HCT116 (cell line): ENCODE results near the gene MTF2. TPM values are rescaled to one million over a fixed set of nuclear protein-coding genes. Genes with fewer than 3 reads are reported as not detected.

Source experiments
- ATAC-seq: fragments of 200-7000 bp; cut with Tn5 transposase; 2 replicates; pipeline ENCODE4 v1.9.1; 2020; ENCODE audit warnings: mild to moderate bottlenecking, moderate library complexity
- BruUV-seq: library from RNA; stranded (reverse); fragments of 400-500 nt; replicated peaks from 2 replicates; lab custom pipeline; 2021; lab: Mats Ljungman, UMichigan
- CTCF ChIA-PET: fragments of 300-600 bp; sonication (Branson Sonifier 250); formaldehyde crosslinking; loops from one replicate; lab custom pipeline; 2021; ENCODE audit warnings: antibody characterized with exemption; lab: Charles Lee
- POLR2A ChIA-PET: fragments of 300-600, 350-600 bp; sonication (Branson Sonifier 250); formaldehyde crosslinking; loops from one replicate; lab custom pipeline; 2021; ENCODE audit warnings: antibody characterized with exemption; lab: Charles Lee
- RAD21 ChIA-PET, 2 experiments: fragments of 300-600 bp; sonication (Branson Sonifier 250); formaldehyde crosslinking; loops; one replicate each; lab custom pipeline; 2023; ENCODE audit warnings: low total read pairs in 2 of 2; ENCODE audit not compliant: uncharacterized antibody in 2 of 2, unreplicated experiment in 2 of 2, low non-redundant PET in 1 of 2; lab: Charles Lee
- DNase-seq: peaks from one replicate; pipeline ENCODE4 v3.0.0-alpha.2; 2010; ENCODE audit warnings: low read depth, low spot score
- H2AFZ ChIP-seq: fragments of 200-600 bp; shearing (Covaris generic), sonication (generic); 2 replicates; pipeline ENCODE4 v1.6.1; 2017; ENCODE audit warnings: low read depth, mixed run types, mixed read lengths, antibody characterized with exemption, low read length; ENCODE audit not compliant: poor library complexity, severe bottlenecking
- H3K27ac ChIP-seq: 2 replicates; pipeline ENCODE4 v1.5.1; 2012; ENCODE audit warnings: low read depth, low read length
- H3K27me3 ChIP-seq: fragments of 200-600 bp; sonication (generic); 2 replicates; pipeline ENCODE4 v1.6.1; 2016; ENCODE audit warnings: mixed run types, low read length, mixed read lengths; ENCODE audit not compliant: insufficient read depth
- H3K36me3 ChIP-seq, 2 experiments: fragments of 200-500 bp in 1 of 2; fragments of 200-600 bp in 1 of 2; sonication (Bioruptor generic) in 1 of 2; sonication (generic) in 1 of 2; 2 replicates each; pipeline versions ENCODE4 v1.5.1 to v1.6.1; 2014 to 2016; ENCODE audit warnings: low read length in 2 of 2, inconsistent platforms in 1 of 2, mixed read lengths in 1 of 2, mixed run types in 1 of 2; ENCODE audit not compliant: insufficient read depth in 2 of 2, control insufficient read depth in 1 of 2
- H3K4me1 ChIP-seq, 2 experiments: fragments of 200-600 bp in 1 of 2; sonication (generic) in 1 of 2; 2 replicates each; pipeline versions ENCODE4 v1.5.1 to v1.6.1; 2012 to 2017; ENCODE audit warnings: low read length in 2 of 2, inconsistent platforms in 1 of 2, mild to moderate bottlenecking in 1 of 2, mixed read lengths in 1 of 2, mixed run types in 1 of 2, moderate library complexity in 1 of 2; ENCODE audit not compliant: insufficient read depth in 2 of 2, control insufficient read depth in 1 of 2
- H3K4me2 ChIP-seq: fragments of 200-600 bp; sonication (generic); 2 replicates; pipeline ENCODE4 v1.6.1; 2017; ENCODE audit warnings: mixed run types, low read length, mixed read lengths
- H3K4me3 ChIP-seq, 2 experiments: fragments of 200-600 bp in 1 of 2; sonication (generic) in 1 of 2; replicated peaks in 1 of 2; 2 replicates each; pipeline ENCODE4 v1.5.1; 2011 to 2016; ENCODE audit warnings: low read length in 2 of 2, control low read depth in 1 of 2, low read depth in 1 of 2, mild to moderate bottlenecking in 1 of 2, mixed read lengths in 1 of 2, mixed run types in 1 of 2
- H3K79me2 ChIP-seq: fragments of 200-600 bp; sonication (generic); 2 replicates; pipeline ENCODE4 v1.6.1; 2017; ENCODE audit warnings: mild to moderate bottlenecking, mixed run types, low read length, moderate library complexity, mixed read lengths; ENCODE audit not compliant: insufficient read depth
- H3K9ac ChIP-seq: fragments of 200-600 bp; sonication (generic); 2 replicates; pipeline ENCODE4 v1.6.1; 2016; ENCODE audit warnings: low read length, mixed read lengths
- H3K9me2 ChIP-seq: fragments of 200-600 bp; sonication (generic), shearing (Covaris generic); 2 replicates; pipeline ENCODE4 v1.6.1; 2017; ENCODE audit warnings: mixed run types, mild to moderate bottlenecking, moderate library complexity; ENCODE audit not compliant: insufficient read depth
- H3K9me3 ChIP-seq, 2 experiments: fragments of 200-500 bp in 1 of 2; fragments of 200-600 bp in 1 of 2; sonication (Bioruptor generic) in 1 of 2; sonication (generic) in 1 of 2; 2 replicates each; pipeline ENCODE4 v1.6.1; 2014 to 2017; ENCODE audit warnings: low read length in 2 of 2, mixed read lengths in 2 of 2, inconsistent platforms in 1 of 2, low read depth in 1 of 2, mild to moderate bottlenecking in 1 of 2, mixed run types in 1 of 2, moderate library complexity in 1 of 2; ENCODE audit not compliant: control insufficient read depth in 1 of 2, insufficient read depth in 1 of 2
- H4K20me1 ChIP-seq: fragments of 200-600 bp; sonication (generic), shearing (Covaris generic); 2 replicates; pipeline ENCODE4 v1.6.1; 2017; ENCODE audit warnings: mixed run types, mild to moderate bottlenecking, moderate library complexity; ENCODE audit not compliant: insufficient read depth
- EGR1 ChIP-seq: IDR thresholded peaks from 2 replicates; pipeline ENCODE4 v1.6.1; 2012; ENCODE audit warnings: low read depth
- ELF1 ChIP-seq: IDR thresholded peaks from 2 replicates; pipeline ENCODE4 v1.6.1; 2012; ENCODE audit warnings: low read depth, borderline replicate concordance
- EZH2 ChIP-seq: fragments of 200-600 bp; sonication (generic); IDR thresholded peaks from 2 replicates; pipeline ENCODE4 v1.6.1; 2017; ENCODE audit warnings: antibody characterized with exemption, mixed run types
- FOSL1 ChIP-seq: IDR thresholded peaks from 2 replicates; pipeline ENCODE4 v1.6.1; 2012; ENCODE audit warnings: low read depth
- SP1 ChIP-seq: IDR thresholded peaks from 2 replicates; pipeline ENCODE4 v1.6.1; 2012; ENCODE audit warnings: low read depth
- TCF7L2 ChIP-seq: IDR thresholded peaks from 2 replicates; pipeline ENCODE4 v1.7.0; 2011; ENCODE audit warnings: borderline replicate concordance, inconsistent platforms; ENCODE audit not compliant: insufficient read depth, insufficient read length; ENCODE audit errors: extremely low read depth
- ZFX ChIP-seq: fragments of 450-650 bp; IDR thresholded peaks from 2 replicates; pipeline ENCODE4 v1.6.1; 2017
- ZNF274 ChIP-seq: fragments of 200-500 bp; sonication (Bioruptor generic); IDR thresholded peaks from 2 replicates; pipeline ENCODE4 v1.6.1; 2014; ENCODE audit warnings: mild to moderate bottlenecking, low read depth, low read length, inconsistent platforms
- intact Hi-C: fragments of 100-400 bp; cut with micrococcal nuclease; formaldehyde crosslinking; loops from 2 replicates; pipeline ENCODE4 v1.10.0; 2022
- total RNA-seq: library from RNA; stranded (reverse); gene quantifications from one replicate; pipeline ENCODE4 v1.2.1, GENCODE V29; 2021; ENCODE audit not compliant: unreplicated experiment
- TF ChIP-seq, protein P1 (sequence below), 3 experiments: fragments of 200-600 bp in 1 of 3; sonication (generic) in 1 of 3; IDR thresholded peaks in 2 of 3; conservative IDR thresholded peaks in 1 of 3; 2 replicates each; pipeline ENCODE4 v1.5.1; 2012 to 2017; ENCODE audit warnings: low read depth in 2 of 3, low read length in 2 of 3, antibody characterized with exemption in 1 of 3, borderline replicate concordance in 1 of 3, control low read depth in 1 of 3, mild to moderate bottlenecking in 1 of 3, mixed read lengths in 1 of 3, mixed run types in 1 of 3, moderate library complexity in 1 of 3; ENCODE audit not compliant: insufficient read depth in 1 of 3
- TF ChIP-seq, protein P2 (sequence below): IDR thresholded peaks from 2 replicates; pipeline ENCODE4 v1.6.1; 2012
- TF ChIP-seq, protein P3 (sequence below): IDR thresholded peaks from 2 replicates; pipeline ENCODE4 v1.6.1; 2012

The MTF2 gene
- total RNA-seq, 1 experiment from 2014 or later, result 45.5 TPM

DNA sequence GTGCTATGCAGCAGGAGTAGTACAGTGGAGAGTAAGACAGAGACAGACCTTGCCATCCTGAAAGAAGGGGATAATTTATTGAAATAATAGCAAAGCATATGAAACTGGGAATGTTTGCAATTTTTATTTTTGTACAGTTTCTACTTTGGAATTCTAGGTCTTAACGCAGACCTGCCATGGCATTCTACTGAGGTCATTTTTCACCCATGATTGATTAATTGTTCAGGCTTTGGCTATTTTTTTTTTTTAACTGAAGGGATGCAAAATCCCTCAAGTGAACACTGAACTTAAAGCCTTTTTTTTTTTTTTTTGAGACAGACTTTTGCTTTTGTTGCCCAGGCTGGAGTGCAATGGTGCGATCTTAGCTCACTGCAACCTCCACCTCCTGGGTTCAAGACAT is 27.1 kb downstream of the MTF2 start:
- H3K27ac ChIP-seq, result no peak overlapping the region
- peaks cover 21% of the 10 kb centered on the region; the same call in 1 of the 2 replicates for H4K20me1 ChIP-seq
- intact Hi-C loops, result no loop called here
- H3K4me2 ChIP-seq, result no peak overlapping the region
- H3K9ac ChIP-seq, result no peak overlapping the region
- ChIA-PET CTCF (no interaction called here), RAD21 (no interaction called here), POLR2A (no interaction called here)
- peaks cover 4 to 16% of the 10 kb centered on the region in 2 experiments; a peak in 3 of 4 replicates for H3K36me3 ChIP-seq
- BruUV-seq, result no TSS peak
- peaks cover 8 to 11% of the 10 kb centered on the region in 2 experiments; a peak in 3 of 4 replicates for H3K9me3 ChIP-seq
- peaks cover 98% of the 10 kb centered on the region for H3K79me2 ChIP-seq
- no peak for TF ChIP-seq FOSL1
- TF ChIP-seq, protein P1, sequence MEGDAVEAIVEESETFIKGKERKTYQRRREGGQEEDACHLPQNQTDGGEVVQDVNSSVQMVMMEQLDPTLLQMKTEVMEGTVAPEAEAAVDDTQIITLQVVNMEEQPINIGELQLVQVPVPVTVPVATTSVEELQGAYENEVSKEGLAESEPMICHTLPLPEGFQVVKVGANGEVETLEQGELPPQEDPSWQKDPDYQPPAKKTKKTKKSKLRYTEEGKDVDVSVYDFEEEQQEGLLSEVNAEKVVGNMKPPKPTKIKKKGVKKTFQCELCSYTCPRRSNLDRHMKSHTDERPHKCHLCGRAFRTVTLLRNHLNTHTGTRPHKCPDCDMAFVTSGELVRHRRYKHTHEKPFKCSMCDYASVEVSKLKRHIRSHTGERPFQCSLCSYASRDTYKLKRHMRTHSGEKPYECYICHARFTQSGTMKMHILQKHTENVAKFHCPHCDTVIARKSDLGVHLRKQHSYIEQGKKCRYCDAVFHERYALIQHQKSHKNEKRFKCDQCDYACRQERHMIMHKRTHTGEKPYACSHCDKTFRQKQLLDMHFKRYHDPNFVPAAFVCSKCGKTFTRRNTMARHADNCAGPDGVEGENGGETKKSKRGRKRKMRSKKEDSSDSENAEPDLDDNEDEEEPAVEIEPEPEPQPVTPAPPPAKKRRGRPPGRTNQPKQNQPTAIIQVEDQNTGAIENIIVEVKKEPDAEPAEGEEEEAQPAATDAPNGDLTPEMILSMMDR (IDR thresholded peaks at IDR 0.05 in 2 of 3, conservative IDR thresholded peaks at IDR 0.05 in 1 of 3; ENCODE audit: borderline replicate concordance in 1 of 3, insufficient read depth in 1 of 3, low read depth in 2 of 3, low read length in 2 of 3), result no peak
- no peak for TF ChIP-seq EZH2
- TF ChIP-seq ZFX, result no peak
- TF ChIP-seq, protein P2, sequence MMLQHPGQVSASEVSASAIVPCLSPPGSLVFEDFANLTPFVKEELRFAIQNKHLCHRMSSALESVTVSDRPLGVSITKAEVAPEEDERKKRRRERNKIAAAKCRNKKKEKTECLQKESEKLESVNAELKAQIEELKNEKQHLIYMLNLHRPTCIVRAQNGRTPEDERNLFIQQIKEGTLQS, result no peak
- TF ChIP-seq TCF7L2, result no peak
- DNase-seq (no peak), ATAC-seq (no peak)
- no peaks in the 10 kb centered on the region for H3K27me3 ChIP-seq
- no peaks in the 10 kb centered on the region for H3K9me2 ChIP-seq
- no peaks in the 10 kb centered on the region for H3K4me1 ChIP-seq
- no peak overlapping the region for H2AFZ ChIP-seq
- no peak overlapping the region for H3K4me3 ChIP-seq

DNA sequence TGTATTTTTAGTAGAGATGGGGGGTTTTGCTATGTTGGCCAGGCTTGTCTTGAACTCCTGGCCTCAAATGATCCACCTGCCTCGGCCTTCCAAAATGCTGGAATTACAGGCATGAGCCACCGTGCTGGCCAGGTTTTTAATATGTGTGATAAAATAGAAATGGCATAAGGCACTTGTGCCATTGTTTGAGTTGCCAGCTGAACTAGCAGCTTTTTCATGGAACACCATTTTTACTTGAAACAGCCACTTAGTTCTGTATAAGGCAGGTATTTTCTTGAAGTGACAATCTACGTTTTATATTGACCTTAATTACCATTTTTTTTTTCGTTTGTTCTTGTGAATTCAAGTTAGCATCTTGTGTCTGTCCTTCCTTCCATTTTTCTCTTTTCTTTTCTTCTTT is 28.3 kb downstream of the MTF2 start:
- H3K36me3 ChIP-seq, result peaks cover 4 to 16% of the 10 kb centered on the region in 2 experiments; a peak in 3 of 4 replicates
- intact Hi-C loops, result no loop called here
- no peak for DNase-seq
- H3K9me2 ChIP-seq, result no peaks in the 10 kb centered on the region
- H3K79me2 ChIP-seq, result peaks cover 98% of the 10 kb centered on the region
- RAD21 ChIA-PET, result no interaction called here
- peaks cover 23% of the 10 kb centered on the region; the same call in 1 of the 2 replicates for H4K20me1 ChIP-seq
- no peak for ATAC-seq
- H3K4me2 ChIP-seq, result no peak overlapping the region
- BruUV-seq, result no TSS peak
- H2AFZ ChIP-seq, result no peak overlapping the region
- TF ChIP-seq EGR1 (no peak), EZH2 (no peak), ELF1 (no peak), SP1 (no peak), TCF7L2 (no peak), ZNF274 (no peak)
- TF ChIP-seq, protein P3, sequence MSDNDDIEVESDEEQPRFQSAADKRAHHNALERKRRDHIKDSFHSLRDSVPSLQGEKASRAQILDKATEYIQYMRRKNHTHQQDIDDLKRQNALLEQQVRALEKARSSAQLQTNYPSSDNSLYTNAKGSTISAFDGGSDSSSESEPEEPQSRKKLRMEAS, result no peak
- TF ChIP-seq, protein P1 (IDR thresholded peaks at IDR 0.05 in 2 of 3, conservative IDR thresholded peaks at IDR 0.05 in 1 of 3; ENCODE audit: borderline replicate concordance in 1 of 3, insufficient read depth in 1 of 3, low read depth in 2 of 3, low read length in 2 of 3), result no peak
- CTCF ChIA-PET, result no interaction called here
- no peaks in the 10 kb centered on the region for H3K4me1 ChIP-seq
- H3K27me3 ChIP-seq, result no peaks in the 10 kb centered on the region
- peaks cover 8 to 11% of the 10 kb centered on the region in 2 experiments; a peak in 3 of 4 replicates for H3K9me3 ChIP-seq
- no peak overlapping the region for H3K27ac ChIP-seq
- no peak overlapping the region for H3K4me3 ChIP-seq
- H3K9ac ChIP-seq, result no peak overlapping the region
- POLR2A ChIA-PET, result no interaction called here
